Sigmoid colon (tissue), 4 donors: ENCODE data around the gene PARD3.

ENCODE experiments used
- EP300 ChIP-seq, 4 donors: sonication (generic); formaldehyde crosslinking; IDR thresholded peaks; one replicate each; pipeline ENCODE4 v1.6.1; 2017; ENCODE audit warnings: antibody characterized with exemption in 4 of 4
- POLR2A ChIP-seq, 2 donors: fragments of 450-650 bp; IDR thresholded peaks; one replicate each; pipeline ENCODE4 v1.6.1; 2016; ENCODE audit warnings: antibody characterized with exemption in 2 of 2, mild to moderate bottlenecking in 2 of 2, moderate library complexity in 2 of 2
- TF ChIP-seq, protein P1 (sequence below), 4 experiments: fragments of 450-650 bp in 3 of 4; fragments of 200-600 bp in 1 of 4; IDR thresholded peaks; one replicate each; pipeline ENCODE4 v1.5.1; 2016 to 2019; ENCODE audit warnings: antibody characterized with exemption in 4 of 4, mild to moderate bottlenecking in 3 of 4, moderate library complexity in 2 of 4

DNA sequence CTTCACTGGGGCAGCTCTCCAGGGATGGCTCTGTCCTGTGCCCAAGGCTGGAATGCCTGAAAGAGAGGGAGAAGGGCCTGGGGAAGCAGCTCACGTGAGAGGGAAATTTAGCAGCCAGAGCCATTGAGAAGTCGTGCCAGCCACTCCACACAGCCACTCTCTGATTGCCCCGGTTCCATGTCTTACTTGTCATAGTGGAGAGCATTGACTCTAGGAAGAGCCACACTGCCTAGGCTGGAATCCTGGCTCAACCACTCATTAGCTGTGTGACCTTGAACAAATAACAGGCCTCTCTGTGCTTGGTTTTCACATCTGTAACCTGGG lies 728.0 kb downstream of the PARD3 start:
- TF ChIP-seq, protein P1, sequence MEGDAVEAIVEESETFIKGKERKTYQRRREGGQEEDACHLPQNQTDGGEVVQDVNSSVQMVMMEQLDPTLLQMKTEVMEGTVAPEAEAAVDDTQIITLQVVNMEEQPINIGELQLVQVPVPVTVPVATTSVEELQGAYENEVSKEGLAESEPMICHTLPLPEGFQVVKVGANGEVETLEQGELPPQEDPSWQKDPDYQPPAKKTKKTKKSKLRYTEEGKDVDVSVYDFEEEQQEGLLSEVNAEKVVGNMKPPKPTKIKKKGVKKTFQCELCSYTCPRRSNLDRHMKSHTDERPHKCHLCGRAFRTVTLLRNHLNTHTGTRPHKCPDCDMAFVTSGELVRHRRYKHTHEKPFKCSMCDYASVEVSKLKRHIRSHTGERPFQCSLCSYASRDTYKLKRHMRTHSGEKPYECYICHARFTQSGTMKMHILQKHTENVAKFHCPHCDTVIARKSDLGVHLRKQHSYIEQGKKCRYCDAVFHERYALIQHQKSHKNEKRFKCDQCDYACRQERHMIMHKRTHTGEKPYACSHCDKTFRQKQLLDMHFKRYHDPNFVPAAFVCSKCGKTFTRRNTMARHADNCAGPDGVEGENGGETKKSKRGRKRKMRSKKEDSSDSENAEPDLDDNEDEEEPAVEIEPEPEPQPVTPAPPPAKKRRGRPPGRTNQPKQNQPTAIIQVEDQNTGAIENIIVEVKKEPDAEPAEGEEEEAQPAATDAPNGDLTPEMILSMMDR (IDR thresholded peaks at IDR 0.05), result no peak
- TF ChIP-seq EP300 (IDR thresholded peaks at IDR 0.05) (no peak), POLR2A (IDR thresholded peaks at IDR 0.05) (no peak)
